ENCODE data around the gene PLXNA2.

GRCh38 chr1:208047975-208048374 is 196.2 kb downstream of the PLXNA2 start:
- no peak for TF ChIP-seq POLR2AphosphoS5 (IDR thresholded peaks at IDR 0.05; ENCODE audit: low read depth, low read length)
- TF ChIP-seq USF2 (IDR thresholded peaks at IDR 0.05; ENCODE audit: borderline replicate concordance, low read depth, low read length), result no peak
- TF ChIP-seq CHD2 (IDR thresholded peaks at IDR 0.05; ENCODE audit: low read length, partially characterized antibody), result no peak
- no peak for TF ChIP-seq CTCF (IDR thresholded peaks at IDR 0.05)
- TF ChIP-seq RAD21 (IDR thresholded peaks at IDR 0.05; ENCODE audit: low read length), result no peak
- TF ChIP-seq MEF2A (IDR thresholded peaks at IDR 0.05; ENCODE audit: borderline replicate concordance, low read depth), result no peak
- no peak for TF ChIP-seq SIN3A (IDR thresholded peaks at IDR 0.05; ENCODE audit: borderline replicate concordance, low read depth, low read length)
- TF ChIP-seq MAX (IDR thresholded peaks at IDR 0.05; ENCODE audit: low read depth), result no peak
- no peak for TF ChIP-seq FOXJ3 (CRISPR knock-in tag; IDR thresholded peaks at IDR 0.05)
- no peak for TF ChIP-seq SMC3 (IDR thresholded peaks at IDR 0.05; ENCODE audit: low read depth, low read length)
- no peak for TF ChIP-seq JUND (IDR thresholded peaks at IDR 0.05)
- TF ChIP-seq REST (IDR thresholded peaks at IDR 0.05; ENCODE audit: low read depth, low read length), result no peak

Measured in SK-N-SH (cell line).